GM06990 (cell line): ENCODE data around the gene TMEM178B.

Source experiments
- DNase-seq: peaks from one replicate; pipeline ENCODE4 v3.0.0-alpha.2; 2011; ENCODE audit not compliant: insufficient read length; ENCODE audit errors: extremely low read depth
- H3K27me3 ChIP-seq: replicated peaks from 2 replicates; pipeline ENCODE4 v1.6.0; 2011; ENCODE audit warnings: low read length; ENCODE audit not compliant: control insufficient read depth, insufficient read depth
- H3K36me3 ChIP-seq: 2 replicates; pipeline ENCODE4 v1.5.1; 2011; ENCODE audit warnings: low read length; ENCODE audit not compliant: control insufficient read depth, insufficient read depth
- H3K4me3 ChIP-seq: replicated peaks from 2 replicates; pipeline ENCODE4 v1.5.1; 2011; ENCODE audit warnings: low read depth, mild to moderate bottlenecking, control low read depth, low read length
- TF ChIP-seq, protein P1 (sequence below): IDR thresholded peaks from 2 replicates; pipeline ENCODE4 v1.5.1; 2011; ENCODE audit warnings: low read length, control low read depth, mild to moderate bottlenecking, inconsistent platforms; ENCODE audit not compliant: insufficient read depth, poor library complexity, severe bottlenecking

The TMEM178B gene

DNA sequence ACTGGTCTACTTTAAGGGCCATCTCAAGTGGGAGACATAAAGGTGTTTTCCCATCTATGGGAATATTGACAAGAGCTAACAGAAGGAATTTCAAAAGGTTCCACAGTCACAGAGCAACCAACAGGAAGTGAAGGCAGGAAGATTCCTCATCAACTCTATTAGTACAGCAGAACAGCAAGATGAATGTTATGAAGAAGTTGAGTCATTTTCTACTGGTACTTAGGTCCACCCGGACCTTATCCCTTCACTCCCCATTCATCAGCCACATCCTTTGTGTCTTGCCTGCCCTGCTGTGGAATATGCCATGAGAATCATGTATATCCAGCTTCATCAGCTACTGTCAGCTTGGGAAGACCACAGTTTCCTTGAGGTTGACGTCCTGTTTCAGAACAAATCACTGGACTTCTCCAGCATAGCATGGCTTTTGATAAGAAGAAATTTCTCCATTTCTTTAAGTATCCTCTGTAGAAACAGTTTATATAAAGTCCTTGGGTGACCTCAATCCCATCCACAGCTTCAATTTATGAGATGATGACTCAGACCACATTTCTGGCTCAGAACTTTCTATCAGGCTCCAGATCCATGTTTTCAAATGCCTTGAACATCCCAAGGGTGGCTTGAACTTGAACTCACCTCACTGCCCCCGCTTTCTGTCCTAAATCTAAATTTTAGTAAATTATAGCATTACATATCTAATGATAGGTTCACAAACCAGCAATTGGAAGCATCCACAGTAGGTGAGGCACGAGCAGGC, 392.5 kb downstream of the TMEM178B start:
- Histone ChIP-seq H3K36me3 (no peaks in the 10 kb centered on the region), H3K4me3 (no peak overlapping the region), H3K27me3 (no peaks in the 10 kb centered on the region; the same call in 1 of the 2 replicates)
- no peak for DNase-seq
- TF ChIP-seq, protein P1, sequence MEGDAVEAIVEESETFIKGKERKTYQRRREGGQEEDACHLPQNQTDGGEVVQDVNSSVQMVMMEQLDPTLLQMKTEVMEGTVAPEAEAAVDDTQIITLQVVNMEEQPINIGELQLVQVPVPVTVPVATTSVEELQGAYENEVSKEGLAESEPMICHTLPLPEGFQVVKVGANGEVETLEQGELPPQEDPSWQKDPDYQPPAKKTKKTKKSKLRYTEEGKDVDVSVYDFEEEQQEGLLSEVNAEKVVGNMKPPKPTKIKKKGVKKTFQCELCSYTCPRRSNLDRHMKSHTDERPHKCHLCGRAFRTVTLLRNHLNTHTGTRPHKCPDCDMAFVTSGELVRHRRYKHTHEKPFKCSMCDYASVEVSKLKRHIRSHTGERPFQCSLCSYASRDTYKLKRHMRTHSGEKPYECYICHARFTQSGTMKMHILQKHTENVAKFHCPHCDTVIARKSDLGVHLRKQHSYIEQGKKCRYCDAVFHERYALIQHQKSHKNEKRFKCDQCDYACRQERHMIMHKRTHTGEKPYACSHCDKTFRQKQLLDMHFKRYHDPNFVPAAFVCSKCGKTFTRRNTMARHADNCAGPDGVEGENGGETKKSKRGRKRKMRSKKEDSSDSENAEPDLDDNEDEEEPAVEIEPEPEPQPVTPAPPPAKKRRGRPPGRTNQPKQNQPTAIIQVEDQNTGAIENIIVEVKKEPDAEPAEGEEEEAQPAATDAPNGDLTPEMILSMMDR: no peak

DNA sequence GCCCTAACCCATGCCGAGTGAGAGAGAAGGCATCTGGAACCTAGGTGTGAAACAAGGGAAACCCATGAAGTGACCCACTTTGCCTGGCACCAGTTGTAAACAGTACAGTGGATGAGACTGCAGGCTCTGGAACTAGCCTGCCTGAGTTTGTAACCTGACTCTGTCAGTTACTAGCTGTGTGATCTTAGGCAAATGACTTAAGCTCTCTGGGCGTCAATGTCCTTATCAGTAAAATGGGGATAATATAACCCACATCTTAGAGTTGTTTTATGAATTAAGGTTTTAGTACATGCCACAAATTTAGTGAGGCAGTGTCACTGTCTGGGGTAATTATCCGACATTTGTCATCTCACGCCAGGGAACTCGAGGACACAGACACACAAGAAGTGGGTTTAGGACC, 394.5 kb downstream of the TMEM178B start:
- TF ChIP-seq, protein P1: no peak
- H3K27me3 ChIP-seq: no peaks in the 10 kb centered on the region; the same call in 1 of the 2 replicates

DNA sequence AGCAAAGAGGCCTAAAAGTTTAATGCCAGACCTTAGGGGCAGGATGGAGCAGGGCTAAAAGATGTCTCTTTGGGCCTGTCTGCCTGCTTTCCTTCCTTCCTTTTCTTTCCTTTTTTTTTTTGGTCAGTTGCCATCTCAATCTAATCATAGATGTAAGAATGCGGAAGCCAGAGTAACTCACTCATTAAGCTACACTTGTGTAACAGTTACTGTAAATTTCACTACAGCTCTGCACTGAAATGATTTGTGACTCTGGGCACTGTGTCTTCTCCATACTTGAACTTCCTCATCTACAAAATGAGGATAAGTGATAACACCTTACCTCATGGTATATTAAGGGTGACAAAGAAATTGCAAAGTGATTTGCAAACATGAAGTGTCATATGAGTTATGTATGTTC, 401.8 kb downstream of the TMEM178B start:
- TF ChIP-seq, protein P1: no peak
- DNase-seq: no peak
- H3K36me3 ChIP-seq: no peaks in the 10 kb centered on the region
- no peak overlapping the region for H3K4me3 ChIP-seq
- H3K27me3 ChIP-seq: no peaks in the 10 kb centered on the region

More for the DNA sequence above, 394.5 kb downstream of the TMEM178B start:
- Histone ChIP-seq H3K4me3 (no peak overlapping the region), H3K36me3 (no peaks in the 10 kb centered on the region)
- DNase-seq: no peak

DNA sequence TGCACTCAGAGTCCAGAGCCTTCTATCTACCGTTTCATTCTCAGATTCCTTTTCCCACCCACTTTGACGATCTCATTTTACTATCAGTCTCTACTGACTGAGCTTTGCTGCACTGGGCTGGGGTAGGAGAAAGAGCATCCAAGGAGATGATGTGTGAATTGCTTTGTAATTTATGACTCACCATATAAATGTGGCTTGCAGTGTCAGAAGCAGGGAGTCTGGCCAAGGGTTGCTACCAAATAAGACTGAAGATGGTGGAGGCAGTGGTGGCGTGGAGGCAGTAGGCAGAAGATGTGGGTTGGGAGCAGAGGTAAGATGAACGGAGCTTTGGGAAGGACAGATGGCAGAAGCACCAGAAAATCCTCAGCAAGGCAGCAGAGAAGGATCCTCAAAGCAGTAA, 404.0 kb downstream of the TMEM178B start:
- TF ChIP-seq, protein P1: no peak
- H3K36me3 ChIP-seq: no peaks in the 10 kb centered on the region
- no peak for DNase-seq
- no peak overlapping the region for H3K4me3 ChIP-seq
- H3K27me3 ChIP-seq: no peaks in the 10 kb centered on the region

DNA sequence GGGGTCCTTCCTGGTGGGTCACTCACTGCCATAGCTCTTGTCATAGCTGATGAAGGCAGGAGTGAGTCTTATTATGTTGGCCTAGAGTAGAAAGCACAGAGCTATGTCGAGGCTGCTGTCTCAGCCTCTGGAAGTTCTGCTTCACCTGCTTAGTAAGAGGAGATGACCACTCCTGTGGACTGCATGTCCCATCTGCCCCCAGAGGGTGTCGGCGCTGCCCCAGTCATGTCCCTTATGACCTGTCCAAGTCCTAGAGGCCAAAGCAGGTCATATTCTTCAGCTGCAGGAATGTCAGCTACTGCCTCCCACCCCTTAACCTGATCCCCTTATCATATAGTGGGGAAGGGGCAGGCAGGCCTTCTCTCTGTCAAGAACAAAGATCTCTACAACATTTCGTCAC, 405.0 kb downstream of the TMEM178B start:
- Histone ChIP-seq H3K36me3 (no peaks in the 10 kb centered on the region), H3K27me3 (no peaks in the 10 kb centered on the region), H3K4me3 (no peak overlapping the region)
- no peak for DNase-seq
- TF ChIP-seq, protein P1: no peak
